IPS DF 6.9 (cell line): ENCODE data around the gene ZRANB3.

Experiments used
- DNase-seq: peaks from one replicate; pipeline ENCODE4 v3.0.0-alpha.2; 2013; ENCODE audit warnings: low read depth, low spot score
- H3K27ac ChIP-seq: one replicate; pipeline ENCODE4 v1.5.1; 2013; ENCODE audit warnings: low read length, control low read depth
- H3K27me3 ChIP-seq: 2 replicates; pipeline ENCODE4 v1.6.1; 2013; ENCODE audit warnings: mild to moderate bottlenecking, low read length; ENCODE audit not compliant: control insufficient read depth, insufficient read depth
- H3K36me3 ChIP-seq: 2 replicates; pipeline ENCODE4 v1.6.1; 2013; ENCODE audit warnings: low read length; ENCODE audit not compliant: control insufficient read depth, insufficient read depth
- H3K4me1 ChIP-seq: 2 replicates; pipeline ENCODE4 v1.6.1; 2013; ENCODE audit warnings: low read length; ENCODE audit not compliant: control insufficient read depth, insufficient read depth
- H3K4me3 ChIP-seq: 2 replicates; pipeline ENCODE4 v1.5.1; 2013; ENCODE audit warnings: mild to moderate bottlenecking, low read length
- H3K9me3 ChIP-seq: 2 replicates; pipeline ENCODE4 v1.6.1; 2013; ENCODE audit warnings: low read length, inconsistent platforms; ENCODE audit not compliant: control insufficient read depth, insufficient read depth
- WGBS: extraction: QIAGEN DNeasy Blood & Tissue Kit; methylation state at CpG from one replicate; pipeline ENCODE4 v1.1.7; 2013; ENCODE audit warnings: mixed read lengths, missing lambda C conversion rate; ENCODE audit not compliant: insufficient read length, insufficient coverage; 5-methylcytosine and 5-hydroxymethylcytosine counted together

Gene ZRANB3

DNA sequence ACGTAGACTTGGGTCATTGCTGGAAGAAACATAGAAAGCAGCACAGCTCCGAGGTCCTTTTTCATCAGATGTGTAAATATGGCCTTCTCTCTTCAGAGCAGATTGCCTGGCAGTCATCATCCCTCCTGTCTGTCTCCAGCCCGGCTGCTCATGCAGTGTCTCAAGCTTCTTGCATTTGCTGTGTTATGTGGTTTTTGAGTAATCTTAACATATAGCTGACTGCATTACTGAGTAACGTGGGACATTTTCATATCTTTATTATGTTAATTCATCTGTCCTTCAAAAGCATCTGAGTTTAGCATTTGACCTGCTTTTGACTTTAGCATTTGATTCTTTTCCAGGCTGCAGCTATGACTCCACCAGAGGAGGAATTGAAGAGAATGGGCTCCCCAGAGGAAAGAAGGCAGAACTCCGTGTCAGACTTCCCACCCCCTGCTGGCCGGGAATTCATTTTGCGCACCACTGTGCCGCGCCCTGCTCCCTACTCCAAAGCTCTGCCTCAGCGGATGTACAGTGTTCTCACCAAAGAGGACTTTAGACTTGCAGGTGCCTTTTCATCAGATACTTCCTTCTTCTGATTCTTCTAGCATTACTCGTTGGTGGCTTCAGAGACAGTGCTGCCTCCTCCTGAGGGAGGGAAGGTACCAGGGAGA lies 362.7 kb downstream of the ZRANB3 start:
- no CpG with 5 or more reads among the region's 11 CpGs for WGBS

DNA sequence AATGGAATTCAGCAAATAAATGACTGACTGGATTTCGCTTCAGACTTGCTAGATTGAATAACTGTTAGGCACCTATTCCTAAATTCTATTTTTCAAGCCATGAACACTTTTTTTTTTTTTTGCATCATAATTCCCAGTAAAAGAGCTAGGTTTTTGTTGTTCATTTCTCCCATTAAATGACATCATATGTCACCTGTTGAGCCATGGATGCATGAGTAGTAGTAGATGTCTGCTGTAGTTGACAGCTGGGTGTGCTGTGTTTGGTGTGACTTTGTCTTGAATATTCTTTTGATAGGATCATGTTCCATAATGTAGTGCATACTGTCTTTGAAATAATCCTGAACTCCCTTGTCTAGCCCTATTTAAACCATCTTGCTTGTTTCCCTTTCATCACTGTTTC lies 363.7 kb downstream of the ZRANB3 start:
- DNase-seq = no peak
- no CpG with 5 or more reads among the region's 1 CpG for WGBS
- H3K4me1 ChIP-seq = no peaks in the 10 kb centered on the region
- H3K27me3 ChIP-seq = no peaks in the 10 kb centered on the region
- H3K36me3 ChIP-seq = peaks cover 6% of the 10 kb centered on the region; the same call in 1 of the 2 replicates
- no peaks in the 10 kb centered on the region for H3K9me3 ChIP-seq
- H3K4me3 ChIP-seq = no peak overlapping the region
- H3K27ac ChIP-seq = no peak overlapping the region

More for the DNA sequence above, 362.7 kb downstream of the ZRANB3 start:
- peaks cover 6% of the 10 kb centered on the region; the same call in 1 of the 2 replicates for H3K36me3 ChIP-seq
- no peaks in the 10 kb centered on the region for H3K27me3 ChIP-seq
- no peak overlapping the region for H3K4me3 ChIP-seq
- H3K4me1 ChIP-seq = no peaks in the 10 kb centered on the region
- no peaks in the 10 kb centered on the region for H3K9me3 ChIP-seq
- DNase-seq = no peak
- no peak overlapping the region for H3K27ac ChIP-seq

GRCh38 chr2:135164431-135164830 lies 366.6 kb downstream of the ZRANB3 start:
- no CpG with 5 or more reads among the region's 3 CpGs for WGBS
- DNase-seq = no peak
- no peak overlapping the region for H3K27ac ChIP-seq

GRCh38 chr2:135163901-135164300 lies 367.1 kb downstream of the ZRANB3 start:
- no peak overlapping the region for H3K4me3 ChIP-seq
- WGBS = no CpG with 5 or more reads among the region's 5 CpGs
- DNase-seq = no peak
- peaks cover 6% of the 10 kb centered on the region; the same call in 1 of the 2 replicates for H3K36me3 ChIP-seq
- no peaks in the 10 kb centered on the region for H3K9me3 ChIP-seq
- H3K27me3 ChIP-seq = no peaks in the 10 kb centered on the region
- H3K4me1 ChIP-seq = no peaks in the 10 kb centered on the region
- no peak overlapping the region for H3K27ac ChIP-seq

More at GRCh38 chr2:135164431-135164830, 366.6 kb downstream of the ZRANB3 start:
- Histone ChIP-seq H3K9me3 (no peaks in the 10 kb centered on the region), H3K36me3 (peaks cover 6% of the 10 kb centered on the region; the same call in 1 of the 2 replicates), H3K27me3 (no peaks in the 10 kb centered on the region), H3K4me1 (no peaks in the 10 kb centered on the region), H3K4me3 (no peak overlapping the region)

DNA sequence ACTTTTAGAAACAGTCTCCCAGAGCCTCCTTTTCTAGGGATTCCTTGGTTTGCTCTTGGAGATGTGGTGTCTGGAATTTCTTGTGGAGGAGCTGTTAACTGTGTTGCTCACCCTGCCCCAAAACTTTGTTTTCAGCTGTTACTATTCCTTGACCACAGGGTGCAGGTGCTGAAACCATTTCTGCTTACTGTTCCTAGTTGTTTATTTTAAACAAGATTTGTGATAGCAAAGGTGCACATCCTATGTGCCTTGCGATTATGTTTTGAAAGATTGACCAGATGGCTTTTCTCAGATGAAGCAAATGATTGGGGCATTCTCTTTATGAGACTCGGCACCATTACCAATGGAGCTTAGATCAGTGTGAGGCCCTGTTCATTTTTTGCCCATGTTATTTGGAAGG lies 367.7 kb downstream of the ZRANB3 start:
- Histone ChIP-seq H3K27me3 (no peaks in the 10 kb centered on the region), H3K9me3 (no peaks in the 10 kb centered on the region), H3K27ac (no peak overlapping the region), H3K4me1 (no peaks in the 10 kb centered on the region), H3K36me3 (peaks cover 4% of the 10 kb centered on the region; the same call in 1 of the 2 replicates), H3K4me3 (no peak overlapping the region)
- DNase-seq = no peak
- no CpG with 5 or more reads among the region's 2 CpGs for WGBS

DNA sequence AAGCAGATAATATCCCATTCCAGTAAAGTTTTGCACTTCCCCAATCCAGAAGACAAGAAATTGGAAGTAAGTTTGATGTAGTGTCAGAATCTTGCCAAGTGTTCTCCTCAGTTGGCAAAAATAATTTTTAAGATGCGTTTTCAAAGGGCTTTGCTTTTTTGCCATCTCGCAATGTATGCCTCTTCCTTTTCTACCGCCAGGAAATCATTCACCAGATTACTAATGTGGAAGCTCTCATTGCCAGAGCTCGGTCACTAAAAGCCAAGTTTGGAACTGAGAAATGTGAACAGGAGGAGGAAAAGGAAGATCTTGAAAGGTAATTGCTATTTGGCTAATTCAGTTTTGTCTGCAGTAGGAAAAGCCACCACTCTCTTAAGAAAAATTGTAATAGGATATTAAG lies 368.2 kb downstream of the ZRANB3 start:
- Histone ChIP-seq H3K4me3 (no peak overlapping the region), H3K9me3 (no peaks in the 10 kb centered on the region), H3K27me3 (no peaks in the 10 kb centered on the region), H3K4me1 (no peaks in the 10 kb centered on the region), H3K27ac (no peak overlapping the region), H3K36me3 (peaks cover 4% of the 10 kb centered on the region; the same call in 1 of the 2 replicates)
- DNase-seq = no peak
- WGBS = no CpG with 5 or more reads among the region's 4 CpGs

GRCh38 chr2:135162377-135162776 lies 368.6 kb downstream of the ZRANB3 start:
- no peaks in the 10 kb centered on the region for H3K4me1 ChIP-seq
- DNase-seq = no peak

GRCh38 chr2:135159191-135159590 lies 371.8 kb downstream of the ZRANB3 start:
- Histone ChIP-seq H3K27me3 (no peaks in the 10 kb centered on the region), H3K27ac (no peak overlapping the region), H3K4me3 (no peak overlapping the region), H3K4me1 (no peaks in the 10 kb centered on the region), H3K9me3 (no peaks in the 10 kb centered on the region), H3K36me3 (no peaks in the 10 kb centered on the region; the same call in 1 of the 2 replicates)
- no CpG with 5 or more reads among the region's 2 CpGs for WGBS
- no peak for DNase-seq

More at GRCh38 chr2:135162377-135162776, 368.6 kb downstream of the ZRANB3 start:
- Histone ChIP-seq H3K27me3 (no peaks in the 10 kb centered on the region), H3K36me3 (peaks cover 4% of the 10 kb centered on the region; the same call in 1 of the 2 replicates), H3K27ac (no peak overlapping the region), H3K4me3 (no peak overlapping the region), H3K9me3 (no peaks in the 10 kb centered on the region)
- no CpG with 5 or more reads among the region's 5 CpGs for WGBS

- H3K4me3 ChIP-seq = no peak overlapping the region
- peaks cover 3% of the 10 kb centered on the region; the same call in 1 of the 2 replicates for H3K36me3 ChIP-seq
- no peak for DNase-seq
- H3K27ac ChIP-seq = no peak overlapping the region
- no peaks in the 10 kb centered on the region for H3K27me3 ChIP-seq
- no peaks in the 10 kb centered on the region for H3K4me1 ChIP-seq
- 100% methylated on average over 1 of the region's 3 CpGs for WGBS
- H3K9me3 ChIP-seq = no peaks in the 10 kb centered on the region
Observed at GRCh38 chr2:135157856-135158255, 373.2 kb downstream of the ZRANB3 start.

GRCh38 chr2:135154962-135155361 lies 376.1 kb downstream of the ZRANB3 start:
- no peaks in the 10 kb centered on the region for H3K9me3 ChIP-seq
- DNase-seq = no peak
- H3K4me1 ChIP-seq = no peaks in the 10 kb centered on the region
- no peak overlapping the region for H3K27ac ChIP-seq
- H3K36me3 ChIP-seq = peaks cover 6% of the 10 kb centered on the region; the same call in 1 of the 2 replicates
- no peaks in the 10 kb centered on the region for H3K27me3 ChIP-seq
- no peak overlapping the region for H3K4me3 ChIP-seq

DNA sequence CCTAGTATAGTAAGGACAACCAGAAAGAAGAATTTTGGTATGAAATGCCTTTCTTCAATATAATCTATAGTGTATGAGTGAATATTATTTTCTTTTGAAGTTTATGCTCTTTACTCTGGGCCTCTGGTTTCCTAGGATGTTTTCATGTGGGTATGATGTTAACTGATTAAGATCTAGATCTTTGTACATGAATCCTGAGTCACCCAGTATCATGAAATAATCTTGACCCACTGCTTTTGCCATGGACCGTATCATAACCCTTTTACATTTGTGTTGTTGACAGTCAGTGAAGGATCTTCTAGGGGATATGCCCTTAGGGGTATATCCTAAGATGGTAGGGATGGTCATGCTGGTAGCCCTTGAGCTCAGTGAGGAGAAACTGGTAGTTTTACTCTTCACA lies 378.7 kb downstream of the ZRANB3 start:
- peaks cover 6% of the 10 kb centered on the region; the same call in 1 of the 2 replicates for H3K36me3 ChIP-seq
- WGBS = no CpG with 5 or more reads among the region's 1 CpG
- H3K27ac ChIP-seq = no peak overlapping the region
- no peak overlapping the region for H3K4me3 ChIP-seq
- H3K9me3 ChIP-seq = no peaks in the 10 kb centered on the region
- no peak for DNase-seq
- H3K27me3 ChIP-seq = no peaks in the 10 kb centered on the region
- no peaks in the 10 kb centered on the region for H3K4me1 ChIP-seq
